Measurements from ENCODE around the gene EIPR1. TPM values are rescaled to one million over a fixed set of nuclear protein-coding genes. Genes with fewer than 3 reads are reported as not detected.
A peak's percentile ranks its signal among the peaks of the same experiment; 100 is the strongest.
"Not testable (repeated sequence)": the region's sequence is repeated elsewhere in the genome, so short reads cannot be mapped to it uniquely, and the experiment has no call there.

EIPR1 gene
- total RNA-seq, 1 donor from 2014 or later = 32.0 TPM

DNA sequence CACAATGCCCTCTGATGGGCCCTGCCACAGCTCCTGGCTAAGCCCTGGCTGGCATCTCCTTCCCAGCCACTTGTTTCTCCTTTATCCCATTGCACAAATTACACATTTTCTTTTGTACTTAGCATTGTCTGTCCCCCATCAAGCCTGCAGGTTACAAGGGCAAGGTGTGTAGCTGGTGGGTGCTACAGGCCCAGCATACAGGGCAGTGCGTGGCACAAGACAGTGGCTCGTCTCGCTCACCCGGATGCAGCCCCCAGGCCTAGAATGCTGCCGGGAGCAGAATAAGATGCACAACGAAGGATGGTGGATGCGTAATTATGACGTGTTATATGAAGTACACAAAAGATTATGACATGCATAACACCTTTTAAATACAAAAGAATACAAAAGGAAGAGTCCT lies 87.6 kb downstream of the EIPR1 start:
- H3K4me1 Mint-ChIP-seq (ENCODE audit: low read depth) = peaks cover 1% of the 10 kb centered on the region
- no peak for DNase-seq (ENCODE audit: low spot score, unreplicated experiment)
- H3K4me3 Mint-ChIP-seq (ENCODE audit: low read depth) = no peak overlapping the region
- no peak overlapping the region for H3K27ac Mint-ChIP-seq
- TF ChIP-seq, protein P1, sequence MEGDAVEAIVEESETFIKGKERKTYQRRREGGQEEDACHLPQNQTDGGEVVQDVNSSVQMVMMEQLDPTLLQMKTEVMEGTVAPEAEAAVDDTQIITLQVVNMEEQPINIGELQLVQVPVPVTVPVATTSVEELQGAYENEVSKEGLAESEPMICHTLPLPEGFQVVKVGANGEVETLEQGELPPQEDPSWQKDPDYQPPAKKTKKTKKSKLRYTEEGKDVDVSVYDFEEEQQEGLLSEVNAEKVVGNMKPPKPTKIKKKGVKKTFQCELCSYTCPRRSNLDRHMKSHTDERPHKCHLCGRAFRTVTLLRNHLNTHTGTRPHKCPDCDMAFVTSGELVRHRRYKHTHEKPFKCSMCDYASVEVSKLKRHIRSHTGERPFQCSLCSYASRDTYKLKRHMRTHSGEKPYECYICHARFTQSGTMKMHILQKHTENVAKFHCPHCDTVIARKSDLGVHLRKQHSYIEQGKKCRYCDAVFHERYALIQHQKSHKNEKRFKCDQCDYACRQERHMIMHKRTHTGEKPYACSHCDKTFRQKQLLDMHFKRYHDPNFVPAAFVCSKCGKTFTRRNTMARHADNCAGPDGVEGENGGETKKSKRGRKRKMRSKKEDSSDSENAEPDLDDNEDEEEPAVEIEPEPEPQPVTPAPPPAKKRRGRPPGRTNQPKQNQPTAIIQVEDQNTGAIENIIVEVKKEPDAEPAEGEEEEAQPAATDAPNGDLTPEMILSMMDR (IDR thresholded peaks at IDR 0.05; ENCODE audit: unreplicated experiment) = no peak
- H3K9me3 Mint-ChIP-seq (ENCODE audit: low read depth) = peaks cover 7% of the 10 kb centered on the region
- H3K36me3 Mint-ChIP-seq (ENCODE audit: insufficient read depth) = peaks cover 2% of the 10 kb centered on the region
- H3K27me3 Mint-ChIP-seq = no peaks in the 10 kb centered on the region

DNA sequence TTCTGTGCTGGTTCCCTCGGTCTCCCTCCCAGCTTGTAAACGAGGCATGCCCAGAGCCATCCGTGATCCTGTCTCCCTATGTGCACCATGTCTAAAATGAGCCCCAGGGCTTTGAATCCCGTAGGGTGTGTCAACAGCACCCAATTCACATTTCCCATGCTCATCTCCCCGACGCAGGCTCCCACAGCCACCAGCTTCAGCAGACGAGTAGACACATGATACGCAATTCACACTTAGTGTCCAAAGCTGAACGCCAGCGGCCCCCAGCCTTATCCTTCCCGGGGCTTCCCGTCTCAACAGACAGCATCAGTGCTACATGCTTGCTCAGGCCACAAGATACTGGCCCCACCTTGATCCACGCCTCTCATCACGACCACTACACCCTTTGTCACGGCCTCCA lies 88.1 kb downstream of the EIPR1 start:
- no peak for DNase-seq (ENCODE audit: low spot score, unreplicated experiment)
- Mint-ChIP-seq H3K4me3 (ENCODE audit: low read depth) (no peak overlapping the region), H3K27me3 (no peaks in the 10 kb centered on the region), H3K4me1 (ENCODE audit: low read depth) (peaks cover 1% of the 10 kb centered on the region), H3K9me3 (ENCODE audit: low read depth) (peaks cover 7% of the 10 kb centered on the region), H3K27ac (no peak overlapping the region), H3K36me3 (ENCODE audit: insufficient read depth) (peaks cover 2% of the 10 kb centered on the region)
- TF ChIP-seq, protein P1 (IDR thresholded peaks at IDR 0.05; ENCODE audit: unreplicated experiment) = no peak

DNA sequence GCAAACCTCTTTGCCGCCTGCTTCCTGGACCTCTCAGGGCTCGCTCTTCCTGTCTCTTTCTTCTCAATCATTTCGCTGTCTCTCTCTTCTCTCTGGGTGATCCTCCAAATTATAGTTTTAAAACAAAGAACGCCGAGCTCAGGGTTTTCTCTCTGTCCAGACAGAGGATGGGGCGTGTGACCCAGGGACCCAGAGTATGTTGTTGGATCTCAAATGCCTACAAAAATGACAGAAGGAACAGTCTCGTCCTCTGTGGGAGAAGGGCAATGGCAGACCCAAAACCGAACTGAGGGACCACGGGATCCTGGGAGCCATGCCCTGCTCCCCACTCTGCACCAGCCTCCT lies 88.5 kb downstream of the EIPR1 start:
- peaks cover 7% of the 10 kb centered on the region for H3K9me3 Mint-ChIP-seq (ENCODE audit: low read depth)
- no peak overlapping the region for H3K27ac Mint-ChIP-seq

DNA sequence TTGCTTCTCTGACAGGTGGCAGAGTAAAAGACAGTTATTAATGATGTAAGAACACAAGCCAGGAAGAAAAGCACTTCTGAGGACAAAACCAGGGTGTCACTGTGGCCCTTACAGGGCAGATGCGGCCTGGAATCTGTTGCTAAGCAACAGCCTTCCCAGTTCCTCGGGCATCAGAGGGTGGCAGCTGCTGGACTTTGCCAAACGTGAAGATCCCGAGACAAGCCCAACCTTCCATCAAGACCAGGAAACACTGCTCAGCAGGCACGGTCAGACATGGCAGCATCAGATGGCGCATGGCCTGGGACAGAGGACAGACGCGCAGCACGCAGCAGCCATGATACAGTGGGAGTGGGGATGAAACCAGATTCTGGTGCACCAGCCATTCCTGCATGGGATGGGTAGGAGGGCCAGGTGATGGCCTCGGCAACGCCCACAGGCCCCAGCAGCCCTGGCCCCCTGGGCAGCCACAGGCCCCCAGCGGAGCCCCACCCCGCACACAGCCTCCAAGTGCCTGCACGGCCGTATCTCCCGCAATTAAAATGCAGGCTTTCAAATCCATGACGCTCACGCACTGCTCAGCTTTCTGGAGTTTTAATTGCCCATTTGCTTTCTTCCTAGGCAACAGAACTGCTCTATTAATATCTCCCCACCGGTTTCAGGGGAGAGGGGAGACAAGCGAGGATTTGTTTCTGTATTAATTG lies 89.0 kb downstream of the EIPR1 start:
- DNase-seq (ENCODE audit: low spot score, unreplicated experiment) = no peak
- no peaks in the 10 kb centered on the region for H3K27me3 Mint-ChIP-seq
- peaks cover 1% of the 10 kb centered on the region for H3K4me1 Mint-ChIP-seq (ENCODE audit: low read depth)
- H3K36me3 Mint-ChIP-seq (ENCODE audit: insufficient read depth) = peaks cover 2% of the 10 kb centered on the region
- TF ChIP-seq, protein P1 (IDR thresholded peaks at IDR 0.05; ENCODE audit: unreplicated experiment) = no peak
- no peak overlapping the region for H3K4me3 Mint-ChIP-seq (ENCODE audit: low read depth)
- H3K9me3 Mint-ChIP-seq (ENCODE audit: low read depth) = peaks cover 7% of the 10 kb centered on the region
- H3K27ac Mint-ChIP-seq = no peak overlapping the region

More for the DNA sequence above, 88.5 kb downstream of the EIPR1 start:
- TF ChIP-seq, protein P1 (IDR thresholded peaks at IDR 0.05; ENCODE audit: unreplicated experiment) = no peak
- H3K4me1 Mint-ChIP-seq (ENCODE audit: low read depth) = peaks cover 1% of the 10 kb centered on the region
- no peak overlapping the region for H3K4me3 Mint-ChIP-seq (ENCODE audit: low read depth)
- peaks cover 2% of the 10 kb centered on the region for H3K36me3 Mint-ChIP-seq (ENCODE audit: insufficient read depth)
- no peaks in the 10 kb centered on the region for H3K27me3 Mint-ChIP-seq
- no peak for DNase-seq (ENCODE audit: low spot score, unreplicated experiment)

DNA sequence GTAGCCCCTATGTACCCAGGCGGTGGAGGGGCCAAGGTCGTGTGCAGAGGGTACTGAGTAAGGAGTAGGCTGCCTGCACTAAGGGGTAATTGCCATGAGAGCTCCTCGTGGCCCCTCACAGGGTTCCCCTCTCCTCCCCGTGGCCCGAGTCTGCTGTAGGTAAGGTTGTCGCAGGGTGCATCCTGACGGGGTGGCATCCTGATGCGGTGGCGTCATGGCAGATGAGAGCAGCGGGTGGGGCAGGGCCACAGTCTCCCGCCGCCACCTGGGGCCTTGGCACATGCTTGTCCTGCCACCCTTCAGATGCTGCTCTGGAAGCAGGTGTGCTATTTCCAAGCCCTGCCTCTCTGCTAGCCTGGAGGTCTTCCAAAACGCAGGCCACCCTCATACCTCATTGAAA lies 89.7 kb downstream of the EIPR1 start:
- TF ChIP-seq, protein P1 (IDR thresholded peaks at IDR 0.05; ENCODE audit: unreplicated experiment) = no peak
- H3K36me3 Mint-ChIP-seq (ENCODE audit: insufficient read depth) = peaks cover 2% of the 10 kb centered on the region
- peaks cover 7% of the 10 kb centered on the region for H3K9me3 Mint-ChIP-seq (ENCODE audit: low read depth)
- H3K4me1 Mint-ChIP-seq (ENCODE audit: low read depth) = peaks cover 1% of the 10 kb centered on the region
- H3K4me3 Mint-ChIP-seq (ENCODE audit: low read depth) = no peak overlapping the region
- no peaks in the 10 kb centered on the region for H3K27me3 Mint-ChIP-seq
- H3K27ac Mint-ChIP-seq = peak overlapping the region; percentile 52
- DNase-seq (ENCODE audit: low spot score, unreplicated experiment) = no peak

DNA sequence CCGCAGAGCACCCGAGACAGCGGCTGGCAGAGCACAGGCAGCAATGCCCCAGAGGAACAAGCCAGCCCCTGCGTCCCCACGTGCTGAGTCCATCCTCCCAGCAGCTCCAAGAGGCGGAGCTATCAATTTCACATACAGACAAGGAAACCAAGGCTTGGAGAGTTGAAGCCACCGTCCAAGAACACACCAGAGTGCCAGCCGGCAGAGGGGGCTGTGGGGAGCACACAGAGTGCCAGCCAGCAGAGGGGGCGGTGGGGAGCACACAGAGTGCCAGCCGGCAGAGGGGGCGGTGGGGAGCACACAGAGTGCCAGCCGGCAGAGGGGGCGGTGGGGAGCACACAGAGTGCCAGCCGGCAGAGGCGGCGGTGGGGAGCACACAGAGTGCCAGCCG lies 91.0 kb downstream of the EIPR1 start:
- DNase-seq (ENCODE audit: low spot score, unreplicated experiment) = not testable (repeated sequence)

More for the DNA sequence above, 91.0 kb downstream of the EIPR1 start:
- H3K9me3 Mint-ChIP-seq (ENCODE audit: low read depth); H3K27ac Mint-ChIP-seq; H3K4me3 Mint-ChIP-seq (ENCODE audit: low read depth); H3K27me3 Mint-ChIP-seq; H3K36me3 Mint-ChIP-seq (ENCODE audit: insufficient read depth); H3K4me1 Mint-ChIP-seq (ENCODE audit: low read depth): not testable (repeated sequence)
